ENCODE results near the gene CARD9. TPM values are rescaled to one million over a fixed set of nuclear protein-coding genes. Genes with fewer than 3 reads are reported as not detected.

CARD9 gene
- total RNA-seq, 2 donors from 2014 or later: 0.78 to 1.3 TPM

DNA sequence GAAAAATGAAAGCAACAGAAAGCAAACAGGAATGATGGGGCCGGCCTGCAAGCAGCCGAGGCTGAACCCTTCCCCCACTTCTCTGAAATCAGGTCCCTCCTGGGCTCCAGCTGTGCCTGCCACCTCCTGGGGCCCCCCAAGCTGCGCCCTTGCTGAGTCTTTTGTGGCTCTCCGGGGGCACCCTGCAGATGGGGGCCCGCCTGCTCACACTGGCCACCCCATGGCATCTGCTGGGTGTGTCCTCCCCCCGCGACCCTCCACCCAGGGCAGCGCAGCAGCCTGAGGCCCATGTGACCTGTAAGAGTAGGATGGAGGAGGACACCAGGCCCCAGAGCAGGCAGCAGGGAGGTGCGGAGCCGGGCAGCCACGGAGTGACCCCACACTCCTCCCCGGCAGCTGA lies 40.4 kb downstream of the CARD9 start:
- no peaks in the 10 kb centered on the region for H3K27me3 ChIP-seq
- no peak overlapping the region for H3K4me3 ChIP-seq
- ATAC-seq (no peak), DNase-seq (no peak)
- H3K36me3 ChIP-seq (replicated peaks in 1 of 2; ENCODE audit: insufficient read depth in 1 of 2, low read depth in 2 of 2): no peaks in the 10 kb centered on the region
- 82 to 88% methylated on average over 5 to 8 of the region's 12 CpGs for WGBS, 2 donors
- intact Hi-C loops (cut with DNase I): loop anchor here (5.0 kb wide), 1 partner anchor 34 kb away; no protein-coding TSS in a partner anchor
- H3K9me3 ChIP-seq: no peaks in the 10 kb centered on the region
- H3K4me1 ChIP-seq: peaks cover 11% of the 10 kb centered on the region
- no peak overlapping the region for H3K27ac ChIP-seq
- no peak for TF ChIP-seq POLR2A (IDR thresholded peaks at IDR 0.05)
- TF ChIP-seq, protein P1, sequence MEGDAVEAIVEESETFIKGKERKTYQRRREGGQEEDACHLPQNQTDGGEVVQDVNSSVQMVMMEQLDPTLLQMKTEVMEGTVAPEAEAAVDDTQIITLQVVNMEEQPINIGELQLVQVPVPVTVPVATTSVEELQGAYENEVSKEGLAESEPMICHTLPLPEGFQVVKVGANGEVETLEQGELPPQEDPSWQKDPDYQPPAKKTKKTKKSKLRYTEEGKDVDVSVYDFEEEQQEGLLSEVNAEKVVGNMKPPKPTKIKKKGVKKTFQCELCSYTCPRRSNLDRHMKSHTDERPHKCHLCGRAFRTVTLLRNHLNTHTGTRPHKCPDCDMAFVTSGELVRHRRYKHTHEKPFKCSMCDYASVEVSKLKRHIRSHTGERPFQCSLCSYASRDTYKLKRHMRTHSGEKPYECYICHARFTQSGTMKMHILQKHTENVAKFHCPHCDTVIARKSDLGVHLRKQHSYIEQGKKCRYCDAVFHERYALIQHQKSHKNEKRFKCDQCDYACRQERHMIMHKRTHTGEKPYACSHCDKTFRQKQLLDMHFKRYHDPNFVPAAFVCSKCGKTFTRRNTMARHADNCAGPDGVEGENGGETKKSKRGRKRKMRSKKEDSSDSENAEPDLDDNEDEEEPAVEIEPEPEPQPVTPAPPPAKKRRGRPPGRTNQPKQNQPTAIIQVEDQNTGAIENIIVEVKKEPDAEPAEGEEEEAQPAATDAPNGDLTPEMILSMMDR (IDR thresholded peaks at IDR 0.05): no peak

DNA sequence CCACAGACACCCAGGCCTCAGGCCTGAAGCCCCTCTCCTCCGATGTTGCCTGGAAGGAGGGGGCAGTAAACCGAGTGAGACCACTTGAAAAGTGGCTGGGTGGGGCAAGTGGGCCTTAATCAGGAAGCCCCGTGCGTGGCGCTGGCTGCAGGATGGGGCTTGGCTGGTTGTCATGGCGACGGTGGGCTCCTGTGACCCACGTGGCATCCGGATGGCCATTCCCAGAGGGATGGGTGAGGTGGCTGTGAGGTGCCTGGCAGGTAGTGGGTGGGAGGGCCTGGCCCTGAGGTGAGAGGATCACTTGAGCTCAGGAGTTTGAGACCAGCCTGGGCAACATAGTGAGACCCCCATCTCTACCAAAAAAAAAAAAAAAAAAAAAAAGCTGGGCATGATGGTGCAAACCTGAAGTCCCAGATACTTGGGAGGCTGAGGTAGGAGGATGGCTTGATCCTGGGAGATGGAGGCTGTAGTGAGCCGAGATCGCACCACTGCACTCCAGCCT lies 40.9 kb downstream of the CARD9 start:
- Histone ChIP-seq H3K4me3 (no peak overlapping the region), H3K36me3 (replicated peaks in 1 of 2; ENCODE audit: insufficient read depth in 1 of 2, low read depth in 2 of 2) (no peaks in the 10 kb centered on the region), H3K27ac (no peak overlapping the region), H3K27me3 (no peaks in the 10 kb centered on the region), H3K4me1 (peaks cover 13% of the 10 kb centered on the region), H3K9me3 (no peaks in the 10 kb centered on the region)
- 83 to 85% methylated on average over 6 to 11 of the region's 11 CpGs for WGBS, 2 donors
- no peak for TF ChIP-seq POLR2A (IDR thresholded peaks at IDR 0.05)
- TF ChIP-seq, protein P1 (IDR thresholded peaks at IDR 0.05): no peak
- intact Hi-C loops (cut with DNase I): loop anchor here (5.0 kb wide), 1 partner anchor 35 kb away; no protein-coding TSS in a partner anchor
- ATAC-seq (no peak), DNase-seq (no peak)

DNA sequence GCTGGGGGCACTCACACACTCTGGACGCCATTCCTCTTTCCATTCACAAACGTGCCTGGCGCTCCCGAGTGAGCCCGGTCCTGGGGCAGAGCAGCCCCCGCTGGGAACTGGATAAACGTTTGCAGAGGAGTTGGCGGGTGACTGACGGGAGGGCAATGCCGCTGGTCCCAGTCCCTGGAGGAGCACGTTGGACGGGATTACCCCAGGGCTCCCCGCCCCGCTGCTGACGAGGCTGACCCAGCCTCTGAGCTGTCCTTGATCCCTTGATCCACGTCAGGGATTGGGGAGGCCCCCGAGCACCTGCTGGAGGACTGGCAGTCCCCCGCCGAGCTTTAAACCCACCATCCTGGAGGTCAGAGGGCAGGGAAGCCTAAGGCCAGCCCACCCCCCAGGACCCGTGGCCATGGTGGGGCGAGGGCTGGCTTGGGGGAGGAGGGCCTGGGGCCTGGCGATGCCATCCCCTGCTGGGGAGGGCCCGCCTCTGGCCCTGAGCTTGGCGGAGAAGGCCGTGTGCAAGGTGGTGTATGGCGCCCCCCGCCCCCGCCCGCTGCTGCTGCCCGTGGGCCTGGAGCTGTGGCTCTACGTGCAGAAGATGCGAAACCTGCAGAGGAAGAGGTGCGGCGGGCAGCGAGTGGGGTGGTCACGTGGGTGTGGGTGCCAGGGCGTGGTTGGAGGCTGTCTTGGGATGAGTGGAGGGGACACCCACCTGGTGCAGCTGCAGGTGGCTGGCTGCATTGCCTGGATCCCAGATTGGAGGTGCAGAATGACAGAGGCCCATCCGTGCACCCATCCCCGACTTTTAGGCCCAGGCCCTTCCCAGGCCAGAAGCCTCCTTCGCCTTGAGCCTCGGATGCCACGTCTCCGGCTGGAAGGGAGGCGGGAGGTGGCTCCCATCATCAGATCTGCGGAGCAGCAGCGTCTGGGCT lies 41.6 kb downstream of the CARD9 start:
- DNase-seq: no peak
- intact Hi-C loops (cut with DNase I): loop anchor here (5.0 kb wide), 1 partner anchor 35 kb away; no protein-coding TSS in a partner anchor
- H3K36me3 ChIP-seq (replicated peaks in 1 of 2; ENCODE audit: insufficient read depth in 1 of 2, low read depth in 2 of 2): no peaks in the 10 kb centered on the region
- TF ChIP-seq, protein P1 (IDR thresholded peaks at IDR 0.05): no peak
- no peak for TF ChIP-seq POLR2A (IDR thresholded peaks at IDR 0.05)
- H3K27ac ChIP-seq: no peak overlapping the region
- WGBS, 2 donors: 87 to 90% methylated on average over 35 to 45 of the region's 46 CpGs
- H3K4me1 ChIP-seq: peaks cover 13% of the 10 kb centered on the region
- H3K4me3 ChIP-seq: no peak overlapping the region
- ATAC-seq: no peak
- no peaks in the 10 kb centered on the region for H3K9me3 ChIP-seq
- H3K27me3 ChIP-seq: no peaks in the 10 kb centered on the region

DNA sequence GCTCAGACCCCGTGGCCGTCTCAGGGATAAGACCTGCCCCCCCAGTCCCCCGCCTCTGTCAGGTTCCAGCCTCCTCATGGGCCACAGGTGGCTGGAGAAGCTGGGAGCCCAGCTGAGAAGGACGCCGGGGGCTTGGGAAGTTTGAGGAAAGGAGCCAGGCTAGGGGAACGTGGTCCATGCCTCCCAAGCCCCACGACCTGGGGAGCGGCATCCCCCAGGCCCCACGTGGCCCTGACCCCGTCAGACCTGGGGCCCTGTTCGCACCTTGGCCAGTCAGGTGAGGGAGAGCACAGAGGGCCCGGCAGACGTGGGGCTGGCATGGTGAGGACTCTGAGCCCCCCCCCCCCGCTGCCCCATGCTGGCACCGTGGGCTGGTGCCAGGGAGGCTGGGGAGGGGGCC lies 42.4 kb downstream of the CARD9 start:
- WGBS, 2 donors: 83 to 90% methylated on average over 2 to 15 of the region's 15 CpGs

More for the DNA sequence above, 42.4 kb downstream of the CARD9 start:
- H3K27ac ChIP-seq: no peak overlapping the region
- DNase-seq: no peak
- H3K36me3 ChIP-seq (replicated peaks in 1 of 2; ENCODE audit: insufficient read depth in 1 of 2, low read depth in 2 of 2): no peaks in the 10 kb centered on the region
- TF ChIP-seq POLR2A (IDR thresholded peaks at IDR 0.05): no peak
- TF ChIP-seq, protein P1 (IDR thresholded peaks at IDR 0.05): no peak
- no peak overlapping the region for H3K4me3 ChIP-seq
- no peak for ATAC-seq
- intact Hi-C loops (cut with DNase I): loop anchor here (5.0 kb wide), 1 partner anchor 36 kb away; no protein-coding TSS in a partner anchor
- peaks cover 13% of the 10 kb centered on the region for H3K4me1 ChIP-seq
- no peaks in the 10 kb centered on the region for H3K9me3 ChIP-seq
- no peaks in the 10 kb centered on the region for H3K27me3 ChIP-seq
